NCI-H345 treated with DMSO at 0.1 percent for 48 hours (cell line): ENCODE results near the gene MYF6.
"Not testable (repeated sequence)": the region's sequence is repeated elsewhere in the genome, so short reads cannot be mapped to it uniquely, and the experiment has no call there.

Experiments
- DNase-seq: peaks from one replicate; lab custom pipeline; 2025; ENCODE audit not compliant: unreplicated experiment; lab: John Stamatoyannopoulos, UW

Gene MYF6

DNA sequence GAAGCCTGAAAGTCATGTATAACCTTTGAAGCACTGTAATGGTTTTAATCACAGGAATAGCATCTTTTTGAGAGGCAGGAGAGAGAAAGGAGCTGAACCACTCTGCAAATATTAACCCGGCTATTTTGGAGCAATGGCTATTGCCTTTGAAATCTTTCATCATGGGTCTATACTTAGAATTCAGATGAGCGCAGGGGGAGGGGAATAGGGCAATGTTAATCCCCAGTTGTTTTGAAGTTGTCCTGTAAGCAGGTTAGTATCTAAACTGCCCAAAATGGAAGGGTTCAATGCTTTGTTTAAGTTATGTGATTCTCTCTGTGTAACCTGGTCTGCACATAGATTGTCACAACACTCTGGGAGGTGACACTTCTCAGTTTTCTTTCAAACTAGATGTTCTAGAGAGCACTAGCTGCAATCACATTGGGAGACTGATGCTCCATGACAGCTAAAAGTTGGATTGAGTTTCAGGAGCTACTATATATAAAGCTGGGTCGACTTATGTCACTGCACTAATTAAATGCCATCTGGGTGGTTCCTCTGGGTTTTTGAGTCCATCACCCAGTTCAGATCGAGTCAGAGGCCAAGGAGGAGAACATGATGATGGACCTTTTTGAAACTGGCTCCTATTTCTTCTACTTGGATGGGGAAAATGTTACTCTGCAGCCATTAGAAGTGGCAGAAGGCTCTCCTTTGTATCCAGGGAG, at the start of gene MYF6:
MYF6 (plus strand) TSS at position 509 of the 704 bp plus-strand sequence; CDS start at position 595, 86 bp downstream.
- DNase-seq, result no peak

DNA sequence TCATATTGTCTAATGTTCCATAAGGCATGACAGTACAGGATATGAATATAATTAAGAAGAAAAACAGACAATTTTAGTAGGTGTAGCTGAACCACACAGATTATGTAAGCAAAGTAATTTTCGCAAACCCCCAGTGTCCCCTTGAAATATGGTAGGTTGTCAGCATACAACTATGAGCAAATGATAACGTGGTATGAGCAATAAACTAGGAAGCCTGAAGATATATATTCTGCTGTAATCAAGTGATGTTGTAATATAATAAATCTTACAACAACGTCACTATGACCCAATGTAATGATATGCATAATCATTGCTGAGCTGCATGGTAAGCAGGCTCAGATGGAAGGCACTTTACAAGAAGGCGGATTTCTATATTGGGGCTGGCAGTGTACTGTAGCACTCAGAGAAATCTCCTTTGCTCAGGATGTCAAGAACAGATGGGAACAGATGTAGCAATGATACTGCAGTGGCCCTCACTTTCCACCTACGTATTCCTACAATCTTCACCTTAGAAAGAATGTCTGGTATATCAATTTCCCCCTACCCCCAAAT, 47.8 kb upstream of the MYF6 start:
- no peak for DNase-seq

DNA sequence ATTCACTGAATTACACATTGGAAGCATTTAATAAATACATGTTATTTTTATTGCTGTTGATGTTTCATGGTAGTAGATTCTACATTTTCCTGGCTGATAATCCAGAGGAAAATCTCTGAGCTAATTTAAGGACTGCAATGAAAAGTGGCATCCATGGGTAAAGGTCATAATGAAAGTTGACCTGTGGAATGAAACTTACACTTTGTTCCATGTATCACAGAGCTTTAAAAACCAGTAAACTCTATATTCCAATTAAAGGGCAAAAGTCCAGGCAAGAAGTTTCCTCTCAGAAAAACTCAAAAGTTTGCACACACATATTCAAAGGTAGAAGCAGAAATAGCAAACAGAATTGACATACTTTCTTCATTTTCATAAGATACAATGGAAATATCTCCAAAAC, 44.8 kb upstream of the MYF6 start:
- DNase-seq, result no peak

DNA sequence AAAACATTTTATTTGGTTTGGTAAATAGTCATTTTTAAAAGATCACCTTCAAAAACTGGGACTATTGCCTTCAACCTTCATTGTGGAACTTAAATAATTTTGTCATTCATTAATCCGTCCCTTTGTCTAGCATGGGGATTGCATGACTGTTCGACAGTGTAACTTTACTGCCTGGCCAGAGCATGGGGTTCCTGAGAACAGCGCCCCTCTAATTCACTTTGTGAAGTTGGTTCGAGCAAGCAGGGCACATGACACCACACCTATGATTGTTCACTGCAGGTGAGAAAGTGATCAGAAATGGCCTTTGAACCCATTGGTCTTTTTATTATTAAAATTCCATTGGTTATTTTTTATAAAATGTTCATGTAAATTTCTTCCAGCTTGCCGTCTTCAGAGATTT, 37.2 kb upstream of the MYF6 start:
- no peak for DNase-seq

DNA sequence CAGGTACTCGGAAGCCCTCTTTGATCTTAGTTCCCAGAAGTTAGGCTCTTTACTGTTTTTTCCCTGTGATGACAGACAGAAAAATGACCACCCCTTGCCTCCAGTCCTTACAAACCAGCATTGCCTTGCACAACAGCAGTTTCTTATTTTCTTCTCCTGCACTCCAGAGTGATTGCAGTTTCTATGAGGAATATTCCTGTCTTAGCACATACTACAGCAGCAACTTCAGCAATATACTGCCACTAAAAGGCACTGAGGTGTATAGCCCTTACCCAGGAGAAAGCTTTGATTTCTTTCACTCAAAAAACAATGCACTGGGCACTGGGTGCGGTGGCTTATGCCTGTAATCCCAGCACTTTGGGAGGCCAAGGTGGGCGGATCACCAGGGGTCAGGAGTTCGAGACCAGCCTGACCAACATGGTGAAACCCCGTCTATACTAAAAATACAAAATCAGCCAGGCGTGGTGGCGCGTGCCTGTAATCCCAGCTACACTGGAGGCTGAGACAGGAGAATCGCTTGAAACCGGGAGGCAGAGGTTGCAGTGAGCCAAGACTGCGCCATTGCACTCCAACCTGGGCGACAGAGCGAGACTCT, 31.3 kb upstream of the MYF6 start:
- DNase-seq, result not testable (repeated sequence)

DNA sequence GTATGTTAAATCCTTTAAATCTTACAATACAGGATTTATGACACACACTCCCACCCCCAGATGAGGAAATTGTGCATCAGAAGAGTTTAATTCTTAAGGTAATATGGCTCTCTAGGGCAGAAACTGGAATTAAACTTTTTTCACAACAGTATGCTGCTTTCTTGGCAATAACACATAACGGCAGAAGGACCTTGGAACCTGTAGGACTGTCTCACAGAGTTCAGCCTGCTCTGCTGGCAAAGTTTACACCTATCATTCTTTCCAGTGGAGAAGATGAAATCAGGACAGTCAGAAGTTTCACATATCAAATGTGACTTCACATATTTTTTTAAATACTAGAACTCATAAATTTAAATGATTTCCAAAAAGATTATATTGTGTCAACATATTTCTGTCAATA, 30.6 kb upstream of the MYF6 start:
- no peak for DNase-seq

DNA sequence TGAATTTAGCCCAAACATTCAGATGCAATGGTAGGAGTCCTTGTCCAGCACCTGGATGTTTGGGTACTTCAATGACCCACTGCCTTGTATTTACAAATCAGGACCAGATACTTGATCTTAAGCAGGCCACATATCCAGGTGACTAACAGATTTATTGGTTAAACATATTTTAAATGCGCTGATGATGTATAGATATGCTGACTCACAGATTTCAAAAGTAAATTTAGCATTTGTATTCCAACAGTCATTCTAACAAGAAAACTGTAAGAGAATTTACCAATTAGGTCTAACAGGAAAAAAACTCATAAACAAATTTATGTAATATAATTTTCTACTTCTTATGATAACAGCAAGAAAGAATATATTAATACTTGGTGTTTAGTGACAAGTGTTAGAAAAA, 29.4 kb upstream of the MYF6 start:
- DNase-seq, result no peak

DNA sequence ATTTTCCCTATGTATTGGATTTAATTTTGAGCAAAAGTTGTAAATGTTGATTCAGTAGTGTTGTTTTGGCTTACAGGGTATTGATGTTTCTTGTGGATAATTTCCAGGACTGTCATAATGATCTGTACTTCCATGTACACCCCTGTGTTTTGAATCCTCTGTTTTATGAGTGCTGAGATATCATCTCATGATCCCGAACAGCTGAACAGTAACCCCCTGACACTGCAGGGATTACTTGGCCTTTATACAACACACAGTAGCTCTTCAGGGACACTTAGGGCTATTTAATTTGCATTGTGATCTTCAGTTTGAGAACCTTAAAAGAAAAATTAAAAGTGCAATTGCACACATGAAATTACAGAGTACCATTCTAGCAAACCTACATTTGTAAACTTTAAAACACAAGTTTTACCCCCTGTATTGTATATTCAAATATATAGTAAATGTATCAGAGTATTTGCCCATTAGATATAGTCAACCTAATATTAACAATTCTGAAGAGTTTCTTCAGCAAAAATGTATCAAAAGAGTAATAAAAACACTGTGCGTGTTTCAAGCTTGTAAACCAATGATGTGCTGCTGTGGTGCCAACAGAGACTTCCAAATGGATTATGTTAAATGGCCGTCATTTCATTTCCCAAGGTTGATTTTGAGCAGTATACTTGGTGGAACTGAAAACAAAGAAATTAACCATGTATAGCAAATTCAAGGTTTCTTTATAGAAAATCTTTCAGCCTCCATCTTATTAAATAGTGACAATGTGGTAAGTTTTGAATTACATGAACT, 27.9 kb upstream of the MYF6 start:
- DNase-seq, result no peak

DNA sequence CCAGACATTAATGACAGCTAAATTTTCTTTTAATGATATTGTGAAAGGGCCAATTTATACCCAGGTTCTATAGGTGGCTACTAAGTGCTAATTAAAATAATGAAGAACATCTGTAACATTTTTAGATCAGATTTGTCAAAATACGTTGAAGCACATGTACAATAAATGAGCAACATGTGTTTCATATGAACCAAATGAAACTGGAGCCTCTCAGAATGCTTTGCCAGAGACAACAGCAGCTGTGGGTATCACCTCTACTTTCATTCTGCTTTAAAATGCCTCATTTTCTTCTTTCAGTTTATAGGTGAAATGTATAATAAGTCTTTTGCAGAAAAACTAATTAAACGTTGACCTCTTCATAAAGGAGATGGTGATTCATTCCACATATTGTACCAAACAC, 26.1 kb upstream of the MYF6 start:
- no peak for DNase-seq

DNA sequence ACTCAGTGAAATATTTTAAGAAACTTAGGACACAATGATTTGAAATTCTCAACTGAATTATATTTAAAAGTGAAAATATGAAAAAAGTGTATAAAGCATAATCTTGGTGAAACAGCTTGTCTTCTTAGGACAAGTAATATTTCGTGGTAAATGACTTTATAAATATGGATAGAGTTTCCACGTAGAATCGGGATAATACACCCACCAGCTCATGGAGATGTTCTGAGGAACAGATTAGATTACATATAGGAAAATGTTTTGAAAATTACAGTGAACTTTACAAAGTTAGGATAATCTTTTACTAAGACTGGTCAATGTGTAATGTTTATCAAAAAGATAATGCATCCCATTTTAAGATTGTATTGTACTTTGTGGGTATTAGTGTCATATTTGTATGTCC, 25.6 kb upstream of the MYF6 start:
- DNase-seq, result no peak

DNA sequence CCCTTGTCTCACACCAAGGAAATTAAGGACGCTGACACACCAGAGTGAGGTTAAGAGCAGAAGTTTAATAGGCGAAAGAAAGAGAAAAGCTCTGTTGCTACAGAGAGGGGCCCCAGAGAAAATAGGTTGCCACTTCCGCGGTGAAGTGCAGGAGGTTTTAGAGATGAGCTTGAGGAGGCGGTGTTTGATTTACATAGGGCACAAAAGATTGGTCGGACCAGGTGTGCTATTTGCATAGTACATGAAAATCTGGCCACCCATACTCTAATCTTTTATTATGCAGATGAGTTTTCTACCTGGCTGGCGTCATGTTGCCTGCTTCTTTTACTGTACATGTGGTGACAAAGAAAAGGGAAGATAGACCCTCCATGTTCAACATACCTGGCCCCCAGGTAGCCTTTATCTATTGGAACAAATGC, 23.3 kb upstream of the MYF6 start:
- DNase-seq, result no peak

DNA sequence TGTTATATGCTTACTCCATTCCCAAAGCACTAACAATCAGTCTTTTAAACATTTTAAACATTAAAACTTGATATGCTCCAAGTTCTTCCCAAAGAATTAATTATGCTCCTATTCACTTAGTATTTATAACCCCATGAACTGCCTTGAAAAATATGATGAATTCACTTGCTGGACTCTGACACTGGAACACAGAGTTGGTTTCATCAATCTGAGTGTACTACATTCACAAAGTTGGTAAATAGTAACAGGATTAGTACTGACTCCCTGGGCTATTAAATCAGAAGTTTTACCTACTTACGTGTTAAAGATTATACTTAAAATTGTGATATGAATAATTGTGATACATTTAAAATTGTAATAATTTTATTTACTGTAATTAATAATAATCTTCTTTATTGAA, 17.3 kb upstream of the MYF6 start:
- DNase-seq, result no peak

DNA sequence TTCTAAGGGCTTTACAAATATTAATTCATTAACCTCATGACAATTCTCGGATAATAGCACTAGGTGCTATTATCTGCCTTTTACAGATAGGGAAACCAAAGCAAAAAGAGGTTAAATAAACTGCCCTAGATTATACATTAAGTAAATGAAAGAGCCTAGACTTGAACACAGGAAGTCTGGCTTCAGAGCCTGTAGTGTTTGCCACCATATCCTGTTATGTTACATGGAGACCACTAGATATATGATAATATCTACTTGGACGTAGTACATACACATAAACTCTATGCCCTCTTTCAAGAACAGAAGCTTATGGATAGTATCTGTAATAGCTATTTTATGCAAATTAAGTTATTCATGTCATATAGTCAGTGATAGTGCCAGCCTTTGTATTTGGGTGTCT, 16.9 kb upstream of the MYF6 start:
- DNase-seq, result no peak

DNA sequence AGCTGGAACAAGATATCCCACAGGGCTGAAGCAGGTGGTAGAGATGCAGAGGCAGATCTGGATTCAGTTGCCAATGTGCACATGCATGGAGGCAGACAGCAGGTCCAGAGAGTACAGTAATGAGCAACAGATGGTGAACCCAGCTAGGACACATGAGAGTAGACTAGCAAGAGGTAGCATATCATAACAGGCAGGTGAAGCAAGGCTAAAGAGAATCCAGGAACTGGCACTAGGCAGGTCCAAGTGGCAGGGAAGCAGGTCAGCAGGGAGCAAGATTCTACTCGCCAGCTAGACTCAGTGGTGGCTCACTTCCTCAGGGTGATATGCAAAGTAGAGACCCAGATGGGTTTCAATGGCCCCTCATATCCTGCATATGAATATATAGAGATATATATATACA, 15.3 kb upstream of the MYF6 start:
- no peak for DNase-seq

DNA sequence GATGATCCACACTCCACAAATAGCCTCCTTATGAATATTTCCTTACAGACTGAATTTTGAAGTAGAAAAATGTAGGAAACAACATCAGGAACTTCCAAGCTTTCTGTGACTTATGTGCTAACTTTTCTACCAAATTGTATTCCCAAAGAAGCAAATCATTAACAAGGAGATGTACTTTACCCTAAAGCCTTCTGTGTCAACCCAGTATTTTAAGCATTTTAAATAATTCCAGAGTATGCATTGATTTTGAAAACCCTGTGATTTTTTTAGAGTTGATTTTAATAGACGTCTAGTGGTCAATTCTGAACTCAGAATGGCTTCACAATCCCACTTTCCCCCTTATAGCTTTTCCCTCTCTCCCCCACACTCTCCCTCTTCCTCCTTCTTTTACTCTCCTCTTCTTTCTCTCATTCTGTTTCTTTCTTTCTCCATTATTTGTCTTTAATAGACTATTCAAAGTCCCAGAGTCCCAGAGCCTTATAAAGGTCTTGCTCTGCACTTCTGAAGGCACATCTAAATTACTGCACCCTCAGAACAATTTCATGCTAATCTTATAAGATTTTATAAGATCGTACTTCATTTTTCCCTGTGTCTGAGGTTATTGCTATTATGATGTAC, 10.1 kb upstream of the MYF6 start:
- no peak for DNase-seq

DNA sequence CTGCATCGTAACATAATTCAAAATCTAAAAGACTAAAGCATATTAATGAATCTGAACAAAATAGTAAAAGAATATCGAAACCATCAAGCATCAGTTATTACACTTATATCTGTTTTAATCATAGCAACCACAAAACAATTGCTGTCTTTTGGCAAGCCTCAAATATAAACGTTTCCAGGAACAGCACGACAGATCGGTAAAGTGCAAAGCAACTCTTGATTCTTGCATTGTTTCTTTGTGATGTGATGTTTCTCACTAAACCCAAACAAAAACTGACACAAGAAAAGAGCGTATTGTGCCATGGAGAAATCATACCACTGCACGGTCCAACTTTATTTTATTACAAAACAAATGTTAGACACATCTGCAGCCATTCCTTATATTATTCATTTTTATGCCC, 9.2 kb upstream of the MYF6 start:
- DNase-seq, result no peak

DNA sequence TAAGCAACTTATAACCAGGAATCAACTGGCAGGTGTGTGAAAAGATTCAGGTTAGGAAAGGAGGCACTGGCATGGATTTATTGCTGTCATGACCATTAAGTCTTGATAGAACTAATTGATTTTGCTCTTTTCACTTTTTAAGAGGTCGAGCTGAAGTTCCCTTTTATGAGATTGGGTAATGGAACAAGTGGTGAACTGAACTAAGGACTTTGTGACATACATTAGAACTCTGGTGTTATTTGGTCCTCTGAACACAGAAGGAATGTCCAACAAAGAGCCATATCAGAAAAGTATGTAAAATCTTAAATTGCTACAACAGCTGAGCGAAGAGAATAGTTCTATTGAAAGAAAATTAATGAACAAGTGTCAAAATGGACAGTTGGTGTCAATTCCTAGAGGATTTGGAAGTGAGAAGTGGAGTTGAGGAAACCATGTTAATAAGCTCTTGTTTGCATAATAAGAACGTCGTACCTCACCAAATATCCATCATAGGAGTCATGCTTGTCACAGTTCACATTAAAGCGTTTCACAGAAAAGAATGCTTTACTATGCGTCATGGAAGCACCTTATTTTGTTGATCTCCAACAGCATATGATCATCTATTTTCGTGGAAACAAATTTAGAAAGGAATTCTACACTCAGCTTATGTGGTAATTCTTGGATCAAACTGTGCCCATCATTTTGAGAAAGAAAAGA, 8.4 kb upstream of the MYF6 start:
- no peak for DNase-seq

DNA sequence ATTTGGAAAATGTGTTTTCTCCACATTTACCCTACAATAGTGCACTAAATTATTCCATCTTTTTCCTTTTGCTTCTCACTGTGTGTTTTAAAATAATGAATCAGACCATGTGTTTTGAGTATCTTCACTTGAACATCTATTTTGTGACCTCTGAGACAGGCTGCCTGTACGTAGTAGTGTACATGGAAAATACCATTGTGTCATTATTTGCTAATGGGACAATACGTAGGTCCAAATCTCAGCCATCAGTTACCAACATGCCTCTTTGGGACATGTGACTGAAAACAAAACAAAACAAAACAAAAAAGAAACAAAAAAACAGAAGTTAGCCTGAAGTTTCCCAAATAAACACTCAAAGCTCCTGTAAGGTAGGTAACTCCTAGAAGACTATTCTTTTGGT, 7.1 kb upstream of the MYF6 start:
- no peak for DNase-seq

DNA sequence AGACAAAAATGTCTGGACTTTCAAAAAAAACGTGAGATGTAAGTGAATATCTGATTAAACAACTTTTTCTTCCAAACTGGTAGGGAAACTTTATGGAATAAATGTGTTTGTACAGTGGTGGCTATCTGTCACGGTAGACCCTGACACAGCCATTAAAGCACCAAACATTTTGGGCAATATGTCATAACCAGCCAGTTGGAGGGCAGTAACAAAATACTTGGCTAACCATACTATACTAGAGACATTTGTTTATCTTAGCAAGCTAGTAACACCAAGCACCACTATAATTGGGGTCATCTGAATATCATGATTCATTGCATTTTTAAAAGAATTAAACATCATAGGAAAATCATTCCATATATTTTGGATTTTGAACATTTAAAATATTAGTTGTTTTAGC, 6.0 kb upstream of the MYF6 start:
- no peak for DNase-seq

DNA sequence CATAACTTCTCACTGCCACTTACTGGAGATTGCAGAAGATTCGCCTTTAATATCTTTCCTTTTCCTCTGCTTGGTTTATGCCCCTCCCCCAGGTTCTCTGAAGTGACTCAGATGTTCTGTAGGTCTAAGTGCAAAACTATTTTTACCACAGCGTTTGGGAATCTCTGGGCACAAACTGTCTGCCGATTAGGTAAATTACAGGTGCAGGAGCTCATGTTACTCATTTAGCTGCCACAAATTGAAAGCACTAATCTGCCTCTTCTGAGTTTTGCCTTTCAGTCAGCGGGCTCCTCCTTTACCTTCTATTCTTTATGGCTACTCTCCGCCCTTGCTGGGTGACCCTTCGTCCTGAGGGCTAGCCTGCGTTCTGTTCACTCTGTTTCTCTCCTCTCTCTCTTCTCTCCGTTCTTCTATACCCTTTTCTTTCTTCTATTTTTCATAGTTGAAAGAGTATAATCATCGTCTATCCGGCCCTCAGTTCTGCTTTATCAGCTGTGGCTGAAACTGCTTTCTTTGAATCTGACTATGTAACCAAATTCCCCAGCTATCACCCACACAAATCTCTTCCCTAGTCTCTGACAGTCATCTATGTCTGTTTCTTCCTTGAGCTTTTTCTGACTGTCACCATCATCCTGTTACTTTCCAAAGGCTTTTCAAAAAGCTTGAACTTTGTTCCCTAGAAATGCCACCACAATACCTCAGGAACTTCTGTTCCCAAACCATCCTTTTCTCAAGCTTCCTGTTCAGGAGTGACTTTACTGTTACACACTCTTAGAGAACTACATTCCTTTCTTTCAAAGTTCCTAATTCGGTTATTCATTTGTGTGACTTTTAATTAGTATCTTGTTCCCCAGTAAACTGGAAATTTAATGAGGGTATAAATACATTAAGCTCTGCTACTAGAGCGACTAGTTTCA, 4.3 kb upstream of the MYF6 start:
- no peak for DNase-seq
